ENCODE data around the gene SNX9.
A peak's percentile ranks its signal among the peaks of the same experiment; 100 is the strongest.
"Not testable (repeated sequence)": the region's sequence is repeated elsewhere in the genome, so short reads cannot be mapped to it uniquely, and the experiment has no call there.

Gene SNX9

DNA sequence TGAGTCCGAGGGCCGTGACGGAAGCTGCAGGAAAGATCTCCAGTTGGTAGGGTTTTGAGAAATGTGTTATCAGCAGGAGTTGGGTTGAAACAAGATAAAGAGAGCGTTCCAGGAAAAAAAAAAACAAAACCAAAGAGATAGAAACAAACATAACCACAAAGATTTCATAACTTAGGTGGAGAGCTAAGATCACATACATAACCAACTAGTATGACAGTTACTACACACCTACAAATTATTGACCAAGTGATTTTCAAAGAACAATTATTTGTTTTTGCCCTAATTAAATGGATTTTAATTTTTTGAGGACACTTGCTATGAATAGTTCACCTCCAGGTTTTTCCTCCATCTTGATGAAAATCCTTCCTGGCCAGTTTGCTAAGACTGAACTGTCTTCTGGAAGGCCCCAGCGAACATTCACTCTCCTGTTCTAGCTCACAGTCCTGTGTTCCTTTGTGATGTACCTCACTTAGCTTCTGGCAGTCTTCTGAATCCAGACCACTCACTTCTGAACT is 69.4 kb downstream of the SNX9 start:
- DNase-seq, result no peak

GRCh38 chr6:157893238-157893637 is 70.2 kb downstream of the SNX9 start:
- peak; percentile 49 for DNase-seq

- no peak for DNase-seq
These were observed 72.5 kb downstream of the SNX9 start for GRCh38 chr6:157895585-157895984.

GRCh38 chr6:157896932-157897331 is 73.9 kb downstream of the SNX9 start:
- no peak for DNase-seq

DNA sequence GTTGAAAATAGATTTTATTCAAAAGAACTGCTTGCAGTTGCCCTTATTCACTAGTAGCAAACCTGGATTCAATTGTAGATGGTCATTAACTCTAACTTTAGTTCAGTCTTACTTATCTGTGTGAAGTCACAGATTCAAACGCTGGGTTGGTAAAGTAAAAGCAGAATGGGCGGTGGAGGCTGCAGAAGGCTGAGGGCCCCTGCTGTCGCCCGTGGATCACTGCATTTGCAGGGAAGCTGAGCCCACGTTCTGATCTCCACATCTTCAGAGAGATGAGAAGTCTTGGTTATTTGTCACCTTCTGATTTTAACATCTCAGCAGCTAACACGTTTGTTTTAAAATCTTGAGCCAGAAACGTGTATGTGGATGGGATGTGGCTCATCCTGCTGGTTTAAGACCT is 75.1 kb downstream of the SNX9 start:
- peak; percentile 27 for DNase-seq

DNA sequence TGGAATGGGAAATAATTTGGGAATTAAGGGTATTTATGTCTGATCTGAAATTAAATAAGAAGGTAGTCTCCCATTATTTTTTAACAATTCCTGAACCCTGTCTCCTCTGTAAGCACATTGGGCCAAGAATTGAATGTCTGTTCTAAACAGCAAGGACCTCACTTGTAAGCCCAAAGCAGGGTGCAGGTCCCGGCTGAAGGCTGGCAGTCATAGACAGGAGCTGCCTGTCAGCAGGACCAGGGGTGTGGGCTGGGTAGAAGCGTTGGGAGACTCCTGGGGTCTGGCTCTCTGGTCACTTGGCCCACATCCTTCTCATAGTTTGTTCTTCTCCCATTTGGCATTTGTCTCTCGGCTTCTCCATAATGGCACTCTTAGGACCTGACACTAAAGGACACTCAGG is 75.6 kb downstream of the SNX9 start:
- DNase-seq, result no peak

DNA sequence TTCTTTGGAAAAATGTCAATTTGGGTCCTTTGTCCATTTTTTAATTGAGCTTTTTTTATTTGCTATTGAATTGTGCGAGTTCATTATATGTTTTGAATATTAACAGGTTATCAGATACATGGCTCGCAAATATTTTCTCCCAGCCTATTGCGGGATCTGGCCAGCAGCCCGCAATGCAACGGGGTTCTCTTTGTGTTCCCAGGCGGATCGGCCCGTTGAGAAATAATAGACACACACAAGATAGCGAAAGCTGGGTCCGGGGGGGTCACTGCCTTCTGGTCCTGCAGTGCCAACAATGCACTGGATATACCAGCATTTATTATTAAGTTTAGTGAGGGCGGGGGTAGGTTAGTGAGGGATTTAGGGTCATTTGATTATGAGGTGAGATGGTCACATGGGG is 77.2 kb downstream of the SNX9 start:
- DNase-seq, result not testable (repeated sequence)

DNA sequence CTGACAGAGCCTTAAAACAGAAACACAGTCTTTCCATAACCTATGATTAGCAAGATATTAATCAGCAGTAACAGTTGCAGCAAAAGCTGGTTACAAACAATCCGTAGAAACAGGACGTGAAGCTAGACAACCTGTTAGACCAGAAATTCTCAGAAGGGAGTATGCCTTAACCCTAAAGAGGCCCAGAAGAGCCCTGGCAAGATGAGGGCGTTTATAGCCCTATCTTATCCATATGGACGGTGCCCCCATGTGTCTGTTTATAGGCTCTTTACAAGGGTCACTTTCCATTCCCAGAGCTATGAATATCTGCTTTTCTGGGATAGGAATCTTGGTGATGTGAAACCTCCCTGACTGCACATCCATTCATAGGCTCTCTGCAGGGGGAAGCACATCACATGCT is 77.7 kb downstream of the SNX9 start:
- not testable (repeated sequence) for DNase-seq

- DNase-seq, result no peak
These were observed 82.0 kb downstream of the SNX9 start for GRCh38 chr6:157904999-157905398.

DNA sequence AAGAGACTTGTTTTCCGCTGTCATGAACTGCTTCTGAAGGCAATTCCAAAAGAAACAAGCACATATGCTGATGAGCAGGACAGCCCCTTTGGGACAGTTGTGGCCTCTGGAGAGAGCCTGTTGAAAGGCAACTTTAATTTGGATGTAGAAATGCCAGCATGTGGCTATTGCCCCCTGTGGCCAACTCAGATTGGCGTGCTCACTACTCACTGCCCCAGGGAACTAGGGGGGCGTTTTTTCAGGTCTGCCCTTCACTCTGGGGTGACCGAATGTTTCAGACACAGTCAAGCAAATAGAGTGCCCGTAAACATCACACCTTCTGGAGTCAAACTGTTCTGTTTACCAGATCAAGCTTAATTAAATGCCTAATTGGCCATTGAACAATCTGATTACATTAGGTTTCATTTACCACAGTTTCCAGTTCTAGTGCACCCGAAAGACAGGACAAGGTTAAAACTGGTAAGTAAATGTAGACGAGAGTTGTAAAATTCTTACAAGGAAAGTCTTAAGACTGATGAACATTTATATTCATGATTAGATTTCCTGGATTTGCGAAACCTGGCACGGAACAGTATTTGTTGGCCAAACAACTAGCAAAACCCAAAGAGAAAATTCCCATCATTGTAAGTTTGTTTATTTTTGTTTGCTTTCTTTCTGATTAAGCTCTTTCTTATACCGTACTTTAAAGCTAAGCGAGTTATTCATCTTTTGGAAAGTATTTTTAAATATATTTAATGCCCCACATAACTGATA is 82.7 kb downstream of the SNX9 start:
- no peak for DNase-seq

DNA sequence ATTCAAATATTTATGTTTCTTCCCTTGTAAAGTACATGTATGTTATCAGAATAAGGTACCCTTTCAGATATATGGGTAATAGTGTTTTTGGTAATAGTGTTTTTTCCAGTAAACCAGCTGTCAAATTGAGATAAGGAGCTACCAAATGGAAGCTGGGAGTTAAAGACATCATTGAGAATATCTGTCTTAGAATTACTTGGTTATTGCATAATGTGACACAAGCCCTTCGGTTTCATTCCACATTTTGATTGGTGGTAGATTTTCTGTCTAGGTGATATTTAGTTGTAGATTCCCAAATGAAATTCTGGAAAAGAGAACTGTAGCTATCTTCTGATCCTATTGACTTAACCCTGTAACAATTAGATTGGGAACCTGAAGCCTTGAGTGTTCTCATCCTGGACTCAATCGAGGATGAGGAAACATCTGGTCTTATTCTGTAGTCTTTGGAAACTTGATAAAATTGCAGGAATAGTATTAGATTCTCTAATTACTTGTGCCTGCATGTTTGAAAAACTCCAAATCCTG is 83.6 kb downstream of the SNX9 start:
- no peak for DNase-seq

GRCh38 chr6:157907651-157908050 is 84.6 kb downstream of the SNX9 start:
- DNase-seq, result no peak

GRCh38 chr6:157908369-157909281 is 85.6 kb downstream of the SNX9 start:
- DNase-seq, result no peak

DNA sequence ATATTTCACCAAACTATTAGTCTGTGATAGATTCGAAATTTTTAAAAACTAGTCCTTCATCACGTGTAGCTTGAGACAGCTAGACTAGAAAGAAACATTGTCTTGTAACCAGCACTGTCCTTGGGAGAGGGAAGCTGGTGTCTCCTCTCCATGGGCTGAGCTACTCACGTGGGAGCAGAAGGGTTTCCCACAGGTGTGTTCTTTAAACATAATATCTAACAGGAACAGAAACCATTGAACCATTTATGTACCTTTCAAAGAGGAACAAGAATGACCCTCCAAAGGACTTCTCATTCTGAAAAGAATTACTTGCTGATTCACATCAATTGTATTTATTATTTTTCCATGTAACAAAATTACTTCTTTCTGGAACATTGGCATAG is 86.2 kb downstream of the SNX9 start:
- DNase-seq, result no peak

DNA sequence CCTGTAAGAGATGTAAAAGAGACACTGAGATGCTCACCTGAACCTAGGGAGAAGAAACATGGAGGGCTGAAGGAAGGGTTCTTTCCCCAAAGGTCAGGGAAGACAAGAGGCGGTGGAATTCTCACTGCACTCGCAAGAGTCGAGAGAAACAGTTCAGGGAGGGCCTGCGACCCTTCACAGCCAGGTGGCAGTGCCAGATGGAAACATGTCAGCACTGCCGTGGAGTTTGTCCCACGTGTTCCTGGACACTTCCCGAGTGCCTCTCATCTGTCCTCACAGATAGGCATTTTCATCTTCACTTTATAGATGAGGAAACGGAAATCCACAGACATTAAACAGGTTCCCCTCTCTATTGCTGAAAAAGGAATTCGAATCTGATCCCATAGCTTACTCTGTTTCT is 88.2 kb downstream of the SNX9 start:
- DNase-seq, result no peak

- DNase-seq, result no peak
These were observed 88.7 kb downstream of the SNX9 start for GRCh38 chr6:157911786-157912185.

DNA sequence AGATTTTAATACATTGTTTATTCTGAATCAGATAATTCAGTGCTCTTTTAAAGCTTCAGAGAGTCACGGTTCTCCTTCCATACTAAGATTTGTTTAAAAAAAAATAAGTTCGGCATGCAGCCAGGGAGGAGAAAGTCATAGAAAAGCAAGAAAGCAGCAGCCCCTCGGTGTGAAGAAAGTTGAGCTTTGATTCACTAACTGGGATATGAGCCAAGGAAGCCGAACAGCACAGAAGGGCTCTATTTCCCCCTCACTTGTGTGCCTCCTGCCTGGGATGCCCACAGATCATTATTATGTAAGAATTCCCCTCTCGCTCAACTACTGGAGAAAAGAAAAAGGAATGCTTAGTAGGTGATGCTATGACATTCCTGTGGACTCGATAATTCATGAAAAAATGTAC is 89.3 kb downstream of the SNX9 start:
- no peak for DNase-seq

- DNase-seq, result no peak
These were observed 98.8 kb downstream of the SNX9 start for GRCh38 chr6:157921685-157922367.

GRCh38 chr6:157925771-157926170 is 102.7 kb downstream of the SNX9 start:
- DNase-seq, result no peak

DNA sequence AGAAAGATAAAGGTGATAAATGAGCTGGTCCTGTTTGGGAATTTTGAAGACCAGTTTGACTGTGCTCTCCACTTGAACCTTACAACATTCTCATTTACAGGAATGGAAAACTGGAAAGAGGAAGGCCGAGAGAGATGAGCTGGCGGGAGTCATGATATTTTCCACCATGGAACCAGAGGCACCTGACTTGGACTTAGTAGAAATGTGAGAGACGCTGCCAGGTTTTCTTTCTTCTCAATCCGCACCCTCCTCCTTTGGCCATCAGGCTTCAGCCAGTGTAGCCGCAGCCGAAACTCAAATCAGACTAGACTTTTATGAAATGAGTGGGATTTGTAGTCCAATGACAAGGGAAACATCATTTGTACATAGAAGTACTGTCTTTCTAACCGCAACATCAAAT is 104.0 kb downstream of the SNX9 start:
- no peak for DNase-seq

DNA sequence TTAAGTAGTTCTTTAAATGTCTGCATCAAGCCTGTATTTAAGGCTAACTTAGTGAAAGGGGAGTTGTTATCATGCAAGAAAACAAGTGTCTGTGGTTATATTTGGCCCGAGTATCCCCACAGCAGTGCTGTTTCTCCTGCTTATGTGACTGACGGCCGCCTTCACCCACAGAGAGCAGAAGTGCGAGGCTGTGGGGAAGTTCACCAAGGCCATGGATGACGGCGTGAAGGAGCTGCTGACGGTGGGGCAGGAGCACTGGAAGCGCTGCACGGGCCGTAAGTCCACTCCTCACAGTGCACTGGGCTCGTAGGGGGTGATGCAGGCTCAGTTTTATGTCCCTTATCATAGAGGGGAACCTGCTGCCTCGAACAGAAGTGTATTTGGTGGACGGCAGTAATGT is 105.4 kb downstream of the SNX9 start:
- DNase-seq, result no peak

DNA sequence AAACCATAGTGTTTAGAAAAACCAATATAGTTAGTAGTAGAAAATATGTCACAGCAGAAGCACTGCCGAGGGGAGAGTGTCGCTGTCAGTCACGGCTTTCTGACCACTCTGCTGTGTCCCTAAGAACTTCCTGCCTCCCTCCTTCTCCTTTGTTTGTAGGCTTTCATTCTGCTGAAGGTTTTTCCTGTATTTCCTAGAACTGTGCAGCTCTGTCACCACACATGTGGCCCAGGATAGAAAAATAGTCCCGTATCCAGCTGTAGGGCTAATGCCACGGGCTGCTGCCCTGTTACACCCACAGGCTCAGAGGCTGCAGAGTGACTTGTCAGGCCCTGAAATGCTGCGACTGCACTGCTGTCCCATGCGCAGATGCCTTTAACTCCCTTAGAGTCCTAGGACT is 106.0 kb downstream of the SNX9 start:
- no peak for DNase-seq

DNA sequence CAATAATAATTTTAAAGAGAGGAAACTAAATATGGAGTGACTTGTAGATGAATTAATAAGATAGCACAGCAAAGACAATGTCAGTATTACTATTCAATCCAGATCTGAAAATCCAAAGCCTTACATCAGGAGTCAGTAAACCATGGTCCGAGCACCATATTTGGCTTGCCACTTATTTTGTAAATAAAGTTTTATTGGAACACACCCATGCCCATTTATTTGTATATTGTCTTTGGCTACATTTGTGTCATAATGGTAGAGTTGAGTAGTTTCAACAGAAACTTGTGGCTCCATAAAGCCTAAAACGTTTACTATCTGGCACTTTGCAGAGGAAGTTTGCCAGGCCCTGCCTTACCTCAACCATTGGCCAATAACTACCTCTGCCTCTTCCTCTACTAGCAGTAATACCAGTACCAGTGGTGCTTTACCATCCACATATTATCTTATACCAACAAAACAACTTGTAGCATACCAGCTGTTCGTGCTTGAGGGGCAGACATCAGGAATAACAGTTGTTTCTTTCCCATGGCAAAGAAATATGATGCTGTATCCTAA is 106.8 kb downstream of the SNX9 start:
- no peak for DNase-seq
